ENCODE results near the gene TCF21.
A peak's percentile ranks its signal among the peaks of the same experiment; 100 is the strongest.

The TCF21 gene

GRCh38 chr6:133890711-133891148 is 1.8 kb downstream of the TCF21 start:
- peak in 1 of 2 experiments; percentile 34 for DNase-seq

GRCh38 chr6:133891149-133891926 is 2.4 kb downstream of the TCF21 start:
- DNase-seq, result peak in 1 of 2 experiments; percentile 56

GRCh38 chr6:133891927-133892812 is 3.3 kb downstream of the TCF21 start:
- no peak for DNase-seq

GRCh38 chr6:133892813-133893691 is 4.1 kb downstream of the TCF21 start:
- DNase-seq, result peak in 1 of 2 experiments; percentile 17

GRCh38 chr6:133893946-133894345 is 5.0 kb downstream of the TCF21 start:
- DNase-seq, result peak in 1 of 2 experiments; percentile 62

- DNase-seq, result no peak
These were observed 5.5 kb downstream of the TCF21 start for GRCh38 chr6:133894369-133894768.

- DNase-seq, result peak; percentile 10 to 32
These were observed 6.0 kb downstream of the TCF21 start for GRCh38 chr6:133894795-133895358.

- DNase-seq, result peak; percentile 27 to 80
These were observed 6.8 kb downstream of the TCF21 start for GRCh38 chr6:133895573-133896343.

GRCh38 chr6:133896344-133896721 is 7.4 kb downstream of the TCF21 start:
- no peak for DNase-seq

- DNase-seq, result no peak
These were observed 9.3 kb downstream of the TCF21 start for GRCh38 chr6:133898263-133898662.

- no peak for DNase-seq
These were observed 10.6 kb downstream of the TCF21 start for GRCh38 chr6:133899556-133899955.

- DNase-seq, result no peak
These were observed 14.9 kb downstream of the TCF21 start for GRCh38 chr6:133903855-133904254.

GRCh38 chr6:133906050-133906449 is 17.1 kb downstream of the TCF21 start:
- no peak for DNase-seq

GRCh38 chr6:133916650-133917151 is 27.8 kb downstream of the TCF21 start:
- peak; percentile 89 to 96 for DNase-seq

- DNase-seq, result peak in 1 of 2 experiments; percentile 14
These were observed 28.9 kb downstream of the TCF21 start for GRCh38 chr6:133917781-133918180.

- DNase-seq, result peak; percentile 93 to 94
These were observed 29.5 kb downstream of the TCF21 start for GRCh38 chr6:133918208-133918930.

- no peak for DNase-seq
These were observed 30.4 kb downstream of the TCF21 start for GRCh38 chr6:133919362-133919761.

- peak; percentile 88 to 89 for DNase-seq
These were observed 32.4 kb downstream of the TCF21 start for GRCh38 chr6:133921249-133921859.

GRCh38 chr6:133923938-133924593 is 35.2 kb downstream of the TCF21 start:
- DNase-seq, result peak; percentile 75 to 83

- DNase-seq, result peak in 1 of 2 experiments; percentile 71
These were observed 42.3 kb downstream of the TCF21 start for GRCh38 chr6:133931221-133931620.

Measured in NCI-H524 (cell line).